NCI-H146 treated with DMSO at 0.1 percent for 48 hours (cell line): ENCODE results near the gene NEFH.
"Not testable (repeated sequence)": the region's sequence is repeated elsewhere in the genome, so short reads cannot be mapped to it uniquely, and the experiment has no call there.

Experiments used
- DNase-seq: peaks from one replicate; lab custom pipeline; 2025; ENCODE audit not compliant: unreplicated experiment; lab: John Stamatoyannopoulos, UW

The NEFH gene

DNA sequence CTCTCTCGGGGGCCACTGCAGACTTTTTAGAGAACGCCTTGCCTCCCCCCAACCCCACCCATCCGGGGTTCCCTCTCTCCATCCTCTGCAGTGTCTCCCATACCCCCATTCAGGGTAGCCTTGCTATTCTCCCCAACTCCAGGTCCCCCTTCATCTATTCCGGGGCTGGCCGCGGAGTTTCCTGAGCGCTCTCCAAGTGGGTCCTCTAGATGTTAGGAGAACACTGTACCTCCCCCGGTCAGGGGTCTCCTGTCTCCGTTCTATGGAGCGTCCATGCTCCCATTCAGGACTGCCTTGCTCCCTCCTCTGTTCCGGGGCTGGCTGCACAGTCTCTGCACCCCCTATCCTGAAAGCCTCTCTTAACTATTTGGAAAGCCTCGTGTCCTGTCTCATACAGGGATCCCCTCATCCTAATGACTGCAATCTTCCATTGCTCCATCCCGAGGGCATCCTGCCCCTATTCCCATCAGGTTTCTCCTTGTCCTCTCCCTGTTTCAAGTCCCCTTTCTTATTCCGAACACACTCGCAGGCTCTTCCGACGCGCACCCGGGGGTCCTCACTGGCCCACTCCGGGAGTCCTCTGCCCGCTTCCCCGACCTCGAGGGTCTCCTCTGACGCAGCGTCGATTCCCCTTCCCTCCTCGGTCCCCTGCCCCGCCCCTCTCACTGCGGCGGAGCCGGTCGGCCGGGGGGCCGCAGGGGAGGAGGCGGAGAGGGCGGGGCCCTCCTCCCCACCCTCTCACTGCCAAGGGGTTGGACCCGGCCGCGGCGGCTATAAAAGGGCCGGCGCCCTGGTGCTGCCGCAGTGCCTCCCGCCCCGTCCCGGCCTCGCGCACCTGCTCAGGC, at the start of gene NEFH:
TSS of gene NEFH (plus strand) at position 802 of the 845 bp plus-strand sequence. CDS start 45 bp downstream, outside the sequence.
- peak; percentile 39 for DNase-seq

DNA sequence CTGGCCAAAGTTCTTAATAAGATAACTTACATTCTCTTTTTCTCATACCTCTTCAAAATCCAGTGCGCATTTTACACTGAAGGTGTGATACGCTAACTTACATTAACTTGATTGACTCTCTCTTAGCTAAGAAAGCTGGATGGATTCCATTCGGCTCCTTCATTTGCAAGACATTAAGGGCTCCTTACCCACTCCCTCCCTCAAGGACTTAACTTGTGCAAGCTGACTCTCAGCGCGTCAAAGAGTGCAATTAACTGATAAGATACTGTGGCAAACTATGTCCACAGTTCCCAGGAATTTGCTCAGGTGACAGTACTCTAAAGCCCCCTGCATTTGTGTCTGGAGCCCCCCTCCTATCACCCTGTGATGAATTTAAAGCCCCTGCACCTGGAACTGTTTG, 48.0 kb upstream of the NEFH start:
- no peak for DNase-seq

DNA sequence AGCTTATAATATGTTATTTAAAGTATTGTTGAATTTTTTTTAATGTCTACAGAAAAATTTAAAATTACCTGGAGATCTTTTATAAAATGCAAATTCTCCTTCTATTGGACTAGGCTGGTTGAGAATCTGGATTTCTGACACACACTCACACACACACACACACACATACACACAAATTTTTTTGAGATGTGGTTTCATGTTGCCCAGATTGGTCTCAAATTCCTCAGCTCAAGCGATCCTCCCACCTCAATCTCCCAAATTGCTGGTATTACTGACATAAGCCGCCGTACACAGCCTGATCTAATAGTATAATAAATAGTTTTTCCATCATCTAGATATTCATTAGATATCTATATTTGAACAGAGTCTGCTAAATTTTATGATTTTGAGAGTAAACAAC, 46.2 kb upstream of the NEFH start:
- no peak for DNase-seq

- DNase-seq = no peak
Observed at GRCh38 chr22:29434288-29434687, 45.7 kb upstream of the NEFH start.

DNA sequence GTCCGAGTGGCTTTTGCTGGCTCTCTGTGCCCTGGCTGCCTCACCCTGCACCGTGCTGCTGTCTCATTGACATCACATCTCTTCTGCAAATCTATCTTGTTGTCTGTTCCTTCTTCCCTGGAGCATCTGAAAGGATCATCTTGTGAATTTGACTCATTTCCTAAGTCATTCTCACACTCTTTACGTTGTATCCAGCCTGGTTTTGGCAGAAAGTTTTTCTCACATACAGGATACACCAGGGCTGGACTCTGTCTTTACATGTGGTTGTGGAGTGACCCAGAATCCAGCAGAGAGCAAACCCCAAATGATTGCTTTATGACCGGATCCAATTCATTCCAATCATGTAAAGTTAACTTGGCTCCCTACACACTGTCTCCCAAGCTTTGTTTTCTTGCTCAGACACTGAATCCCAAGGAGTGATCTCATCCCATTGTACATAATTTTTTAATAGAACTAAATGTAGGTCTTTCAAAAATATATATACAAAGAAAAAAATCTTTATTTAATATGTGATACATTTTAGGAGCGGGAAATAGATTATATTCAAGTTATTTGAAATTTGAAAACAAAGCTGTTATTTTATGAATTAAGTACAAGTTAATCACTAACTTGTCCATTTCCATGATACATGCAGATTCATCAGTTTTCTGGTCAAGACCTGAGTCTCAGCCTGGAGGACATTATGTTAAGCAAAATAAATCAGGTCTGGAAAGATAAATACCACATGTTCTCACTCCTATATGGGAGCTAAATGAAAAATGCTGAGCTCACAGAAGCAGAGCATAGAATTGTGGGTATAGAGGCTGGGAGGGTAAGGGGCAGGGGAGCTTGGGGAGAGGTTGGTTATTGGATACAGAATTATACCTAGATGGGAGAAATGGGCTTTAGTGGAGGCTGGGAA, 44.5 kb upstream of the NEFH start:
- no peak for DNase-seq

DNA sequence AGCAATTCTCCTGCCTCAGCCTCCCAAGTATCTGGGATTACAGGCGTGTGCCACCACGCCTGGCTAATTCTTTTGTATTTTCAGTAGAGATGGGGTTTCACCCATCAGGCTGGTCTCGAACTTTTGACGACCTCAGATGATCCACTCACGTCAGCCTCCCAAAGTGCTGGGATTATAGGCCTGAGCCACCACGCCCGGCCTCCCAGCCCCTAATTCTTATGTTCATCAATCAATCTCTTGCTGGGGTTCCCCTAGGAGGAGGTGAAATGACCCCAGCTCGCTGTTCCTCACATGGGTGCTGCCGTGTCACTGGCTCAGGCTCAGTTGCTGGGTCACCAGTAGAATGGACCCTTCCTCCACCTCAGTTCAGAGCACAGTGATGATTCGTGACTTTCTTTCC, 41.7 kb upstream of the NEFH start, which contains the start of gene RFPL1:
TSS of gene RFPL1 (plus strand) at position 301 of the 400 bp plus-strand sequence.
- not testable (repeated sequence) for DNase-seq

- DNase-seq = no peak
Observed at GRCh38 chr22:29442976-29443375, 37.0 kb upstream of the NEFH start.

GRCh38 chr22:29443452-29443851, 36.6 kb upstream of the NEFH start:
- no peak for DNase-seq

DNA sequence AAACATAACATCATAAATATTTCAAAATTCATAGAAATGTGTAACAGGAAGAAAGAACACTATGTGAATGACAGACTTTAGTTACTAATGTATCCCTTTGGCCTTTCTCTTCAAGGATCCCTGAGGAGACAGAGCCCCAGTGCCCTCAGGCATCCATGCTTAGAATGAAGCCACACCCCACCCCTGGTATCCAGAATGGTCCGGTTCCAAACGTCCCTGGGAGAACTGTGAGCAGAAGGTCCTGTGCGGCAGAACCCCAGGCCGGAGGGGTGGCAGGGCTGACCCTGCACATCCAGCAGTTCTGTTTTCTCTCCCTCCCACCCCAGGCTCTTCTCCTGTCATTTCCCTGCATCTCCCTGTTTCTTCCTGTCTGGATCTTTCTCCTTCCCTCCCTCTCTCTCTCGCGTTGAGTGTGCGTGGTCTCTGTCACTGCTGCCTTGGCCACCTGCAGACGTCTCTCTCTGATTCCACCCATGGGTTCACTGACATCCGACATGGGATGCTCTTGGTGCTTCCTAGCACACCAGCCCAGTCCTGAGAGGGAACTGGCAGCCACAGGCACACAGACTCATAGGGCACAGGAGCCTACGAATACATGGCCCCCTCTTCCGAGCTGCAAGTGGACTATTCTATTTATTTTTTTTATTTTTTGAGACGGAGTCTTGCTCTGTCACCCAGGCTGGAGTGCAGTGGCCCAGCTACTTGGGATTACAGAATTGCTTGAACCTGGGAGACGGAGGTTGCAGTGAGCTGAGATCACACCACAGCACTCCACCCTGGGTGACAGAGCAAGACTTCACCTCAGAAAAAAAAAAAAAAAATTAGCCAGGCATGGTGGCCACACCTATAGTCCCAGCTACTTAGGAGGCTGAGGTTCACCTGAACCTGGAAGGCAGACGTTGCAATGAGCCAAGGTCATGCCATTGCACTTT, 35.9 kb upstream of the NEFH start:
- no peak for DNase-seq

DNA sequence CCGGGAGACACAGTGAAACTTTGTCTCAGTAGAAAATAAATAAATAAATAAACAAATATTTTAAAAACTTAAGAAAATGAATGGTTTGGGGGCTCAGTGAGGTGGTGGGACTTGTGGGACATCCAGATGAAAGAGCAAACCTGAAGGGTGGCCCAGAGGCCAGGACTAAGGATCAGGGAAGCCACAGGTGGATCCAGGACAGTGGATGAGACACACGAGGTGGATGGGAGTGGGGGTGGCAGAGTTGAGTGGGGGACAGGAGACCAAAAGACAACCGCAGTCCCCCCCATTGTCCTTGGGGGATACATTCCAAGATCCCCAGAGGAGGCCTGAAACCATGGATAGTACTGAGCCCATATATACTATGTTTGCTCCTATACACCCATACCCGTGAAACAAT, 34.5 kb upstream of the NEFH start:
- DNase-seq = no peak

GRCh38 chr22:29447906-29448305, 32.1 kb upstream of the NEFH start:
- DNase-seq = no peak

GRCh38 chr22:29449296-29449875, 30.6 kb upstream of the NEFH start:
- no peak for DNase-seq

GRCh38 chr22:29450222-29450621, 29.8 kb upstream of the NEFH start:
- no peak for DNase-seq

- no peak for DNase-seq
Observed at GRCh38 chr22:29451863-29452262, 28.2 kb upstream of the NEFH start.

DNA sequence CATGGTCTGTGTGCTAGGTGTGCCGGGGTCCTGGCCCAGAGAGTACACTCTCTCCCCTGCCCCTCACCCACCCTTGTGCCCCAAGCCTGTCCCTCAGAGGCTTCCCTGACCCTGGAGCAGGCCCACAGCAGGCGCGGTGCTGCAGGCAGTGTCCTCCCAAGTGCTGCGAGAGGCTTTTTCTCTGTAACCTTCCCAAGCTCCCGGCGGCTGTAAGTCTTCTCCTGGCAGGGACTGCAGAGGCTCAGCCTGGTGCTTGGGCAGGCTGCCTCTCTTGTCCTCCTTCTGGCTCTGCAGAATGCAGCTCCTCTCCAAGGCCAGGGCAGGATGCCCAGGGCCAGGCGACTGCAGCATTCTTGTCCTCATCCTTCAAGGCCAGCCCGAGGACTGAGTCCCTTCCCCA, 25.7 kb upstream of the NEFH start:
- no peak for DNase-seq

DNA sequence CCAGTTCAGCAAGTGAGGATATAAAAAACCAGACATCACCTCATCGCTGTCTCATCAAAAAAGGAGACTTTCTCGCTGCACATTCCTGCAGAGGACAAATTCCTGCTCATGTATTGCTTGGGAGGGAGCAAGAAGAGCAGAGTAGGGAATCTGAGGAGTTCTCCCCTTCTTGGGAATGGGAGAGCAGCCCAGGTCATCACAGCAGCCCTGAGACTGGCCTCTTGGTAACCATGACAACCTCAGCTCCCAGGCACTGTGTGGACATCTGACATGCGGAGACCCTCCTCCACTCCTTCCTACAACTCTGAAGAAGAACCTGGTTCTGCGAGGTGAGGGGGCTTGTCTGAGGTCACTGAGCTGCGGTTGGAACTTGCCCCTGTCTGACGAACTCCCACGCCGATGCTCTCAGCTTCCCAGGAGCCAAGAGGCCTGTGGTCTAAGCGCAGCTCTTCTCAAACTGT, 23.8 kb upstream of the NEFH start:
- no peak for DNase-seq

DNA sequence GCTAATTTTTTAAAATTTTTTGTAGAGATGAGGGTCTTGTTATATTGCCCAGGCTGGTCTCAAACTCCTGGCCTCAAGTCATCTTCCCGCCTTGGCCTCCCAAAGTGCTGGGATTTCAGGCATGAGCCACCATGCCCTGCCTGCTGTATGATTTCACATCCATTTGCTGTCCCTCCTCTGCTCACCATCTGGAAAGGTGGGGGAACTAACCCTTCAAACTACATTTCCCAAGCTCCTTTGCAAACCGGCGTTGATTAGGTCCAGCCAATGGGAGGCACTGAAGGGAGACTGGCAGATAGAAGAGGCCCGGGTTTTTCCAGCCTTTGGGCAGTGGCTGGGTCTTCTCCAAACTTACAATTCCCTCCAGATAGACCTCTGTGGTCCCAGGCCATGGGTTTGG, 22.3 kb upstream of the NEFH start:
- DNase-seq = peak; percentile 31

DNA sequence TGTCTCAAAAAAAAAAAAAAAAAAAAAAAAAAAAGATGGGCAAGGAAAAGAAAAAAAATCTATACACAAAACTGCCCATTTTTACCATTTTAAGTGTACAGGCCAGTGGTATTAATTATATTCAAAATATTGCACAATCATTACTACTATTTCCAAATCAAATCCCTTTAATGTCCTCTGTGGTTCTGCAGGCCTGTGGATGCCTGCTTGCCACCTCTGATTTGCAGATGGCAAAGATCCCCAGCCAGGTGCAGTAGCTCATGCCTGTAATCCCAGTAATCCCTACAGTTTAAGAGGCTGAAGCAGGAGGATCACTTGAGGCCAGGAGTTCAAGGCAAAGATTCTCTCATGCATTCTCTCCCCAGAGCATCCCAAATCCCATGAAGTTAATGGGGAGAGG, 21.5 kb upstream of the NEFH start:
- DNase-seq = no peak

DNA sequence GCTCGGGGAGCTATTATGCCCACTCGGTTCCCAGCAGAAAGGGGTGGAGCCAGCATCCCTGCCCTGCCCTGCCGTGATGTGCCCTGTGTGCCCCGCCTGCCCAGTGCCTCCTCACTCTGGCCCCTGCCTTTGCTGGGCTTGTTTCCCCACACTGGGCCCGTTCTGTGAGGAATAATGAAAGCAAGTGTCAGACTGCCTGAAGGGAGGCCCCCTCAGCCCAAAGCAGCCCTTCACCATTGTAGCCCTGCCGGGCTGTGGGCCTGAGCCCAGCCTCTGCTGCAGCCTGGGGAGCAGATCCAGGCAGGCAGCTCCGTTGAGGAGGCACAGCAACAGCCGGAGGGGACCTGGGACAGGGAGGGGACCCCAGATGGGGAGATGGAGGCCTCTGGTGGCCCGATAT, 20.2 kb upstream of the NEFH start:
- DNase-seq = no peak

DNA sequence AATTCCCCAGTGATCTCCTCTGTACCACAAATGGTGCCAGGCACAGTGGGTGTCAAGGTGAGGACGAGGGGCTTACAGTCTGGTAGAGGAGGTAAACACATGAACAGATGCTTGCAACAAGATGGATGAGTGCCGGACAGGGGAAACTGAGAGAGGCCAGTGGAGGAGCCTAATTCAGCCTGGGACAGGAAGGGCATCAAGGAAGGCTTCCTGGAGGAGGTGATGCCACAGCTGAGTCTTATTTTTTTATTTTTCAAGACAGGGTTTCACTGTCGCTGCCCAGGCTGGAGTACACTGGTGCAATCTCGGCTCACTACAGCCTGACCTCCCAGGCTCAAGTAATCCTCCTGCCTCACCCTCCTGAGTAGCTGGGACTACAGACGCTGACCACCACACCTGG, 18.8 kb upstream of the NEFH start:
- no peak for DNase-seq
